ENCODE data around the gene UNC5B. TPM values are rescaled to one million over a fixed set of nuclear protein-coding genes. Genes with fewer than 3 reads are reported as not detected.

UNC5B gene
- total RNA-seq, 2 donors from 2014 or later: 7.1 to 8.4 TPM

- intact Hi-C loops (cut with DNase I): no loop called here
- DNase-seq (ENCODE audit: low spot score): no peak
Measured at GRCh38 chr10:71247414-71247705, 35.0 kb downstream of the UNC5B start.

GRCh38 chr10:71247804-71248203 is 35.4 kb downstream of the UNC5B start:
- no peak for DNase-seq (ENCODE audit: low spot score)
- intact Hi-C loops (cut with DNase I): no loop called here

DNA sequence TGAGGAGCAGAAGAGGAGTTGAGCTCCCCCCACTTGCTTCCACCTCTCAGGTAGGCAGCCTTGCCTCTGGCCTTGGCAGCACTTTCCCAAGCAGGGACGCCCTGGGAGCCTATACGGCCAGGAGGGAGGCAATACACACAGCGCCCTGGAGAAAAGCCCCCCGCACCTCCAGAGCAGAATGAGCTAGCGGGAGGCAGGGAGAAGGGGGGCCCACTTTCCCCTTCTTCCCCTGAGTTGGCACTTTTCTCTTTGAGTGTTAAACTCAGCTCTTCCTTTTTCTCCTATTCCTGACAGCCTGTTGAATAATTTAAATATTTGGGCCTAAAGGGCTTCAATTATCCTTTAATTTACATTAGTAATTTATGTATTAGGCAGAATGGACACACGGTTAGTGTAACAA is 35.8 kb downstream of the UNC5B start:
- DNase-seq (ENCODE audit: low spot score): no peak
- intact Hi-C loops (cut with DNase I): no loop called here

- intact Hi-C loops (cut with DNase I): loop anchor here in 1 of 2 donors (5.0 kb wide), 1 partner anchor 1378 kb away; no protein-coding TSS in a partner anchor
- DNase-seq (ENCODE audit: low spot score): no peak
Measured at GRCh38 chr10:71249996-71250395, 37.6 kb downstream of the UNC5B start.

GRCh38 chr10:71250405-71250804 is 38.0 kb downstream of the UNC5B start:
- intact Hi-C loops (cut with DNase I): loop anchor here in 1 of 2 donors (5.0 kb wide), 1 partner anchor 1378 kb away; no protein-coding TSS in a partner anchor
- no peak for DNase-seq (ENCODE audit: low spot score)

- DNase-seq (ENCODE audit: low spot score): no peak
- intact Hi-C loops (cut with DNase I): loop anchor here in 1 of 2 donors (5.0 kb wide), 1 partner anchor 1379 kb away; no protein-coding TSS in a partner anchor
Measured at GRCh38 chr10:71250842-71251241, 38.5 kb downstream of the UNC5B start.

DNA sequence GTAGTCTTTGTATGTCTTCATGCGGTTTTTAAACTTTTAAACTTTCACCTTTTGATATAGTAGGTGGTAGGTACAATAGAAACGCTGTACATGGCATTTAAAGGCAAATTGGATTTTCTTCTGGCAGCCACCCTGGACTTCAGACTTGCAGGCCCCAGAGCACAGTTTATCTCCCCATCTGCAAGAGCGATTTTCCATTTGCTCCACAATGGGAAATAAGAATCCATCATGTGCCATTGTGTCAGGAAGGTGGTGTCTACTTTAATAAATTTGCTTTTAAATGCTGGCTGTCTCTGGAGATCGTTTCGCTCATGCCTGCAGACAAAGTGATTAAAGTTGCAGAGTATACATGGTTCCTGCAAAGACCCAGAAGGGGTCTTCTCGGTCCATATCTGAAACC is 38.9 kb downstream of the UNC5B start:
- DNase-seq (ENCODE audit: low spot score): no peak
- intact Hi-C loops (cut with DNase I): loop anchor here in 1 of 2 donors (5.0 kb wide), 1 partner anchor 1379 kb away; no protein-coding TSS in a partner anchor

DNA sequence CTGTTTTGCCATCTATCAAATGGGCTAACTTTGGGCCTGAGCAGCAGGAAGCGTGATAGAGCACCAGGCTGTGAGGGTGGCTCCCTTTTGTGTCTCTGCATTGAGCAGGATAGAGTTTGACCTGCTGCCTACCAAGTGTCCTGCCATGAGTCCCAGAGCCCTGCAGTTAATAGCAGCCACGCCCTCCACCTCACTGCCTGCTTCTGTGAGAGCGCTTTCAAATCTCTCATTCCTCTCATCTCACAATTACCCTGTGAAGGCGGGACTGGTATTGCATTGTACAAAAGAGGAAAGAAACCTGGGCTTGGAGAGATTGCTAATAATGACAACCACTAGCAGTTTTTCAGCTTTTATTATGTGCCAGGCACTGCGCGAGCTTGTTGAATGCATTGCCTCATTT is 39.9 kb downstream of the UNC5B start:
- DNase-seq (ENCODE audit: low spot score): no peak
- intact Hi-C loops (cut with DNase I): loop anchor here in 1 of 2 donors (5.0 kb wide), 1 partner anchor 1380 kb away; no protein-coding TSS in a partner anchor

DNA sequence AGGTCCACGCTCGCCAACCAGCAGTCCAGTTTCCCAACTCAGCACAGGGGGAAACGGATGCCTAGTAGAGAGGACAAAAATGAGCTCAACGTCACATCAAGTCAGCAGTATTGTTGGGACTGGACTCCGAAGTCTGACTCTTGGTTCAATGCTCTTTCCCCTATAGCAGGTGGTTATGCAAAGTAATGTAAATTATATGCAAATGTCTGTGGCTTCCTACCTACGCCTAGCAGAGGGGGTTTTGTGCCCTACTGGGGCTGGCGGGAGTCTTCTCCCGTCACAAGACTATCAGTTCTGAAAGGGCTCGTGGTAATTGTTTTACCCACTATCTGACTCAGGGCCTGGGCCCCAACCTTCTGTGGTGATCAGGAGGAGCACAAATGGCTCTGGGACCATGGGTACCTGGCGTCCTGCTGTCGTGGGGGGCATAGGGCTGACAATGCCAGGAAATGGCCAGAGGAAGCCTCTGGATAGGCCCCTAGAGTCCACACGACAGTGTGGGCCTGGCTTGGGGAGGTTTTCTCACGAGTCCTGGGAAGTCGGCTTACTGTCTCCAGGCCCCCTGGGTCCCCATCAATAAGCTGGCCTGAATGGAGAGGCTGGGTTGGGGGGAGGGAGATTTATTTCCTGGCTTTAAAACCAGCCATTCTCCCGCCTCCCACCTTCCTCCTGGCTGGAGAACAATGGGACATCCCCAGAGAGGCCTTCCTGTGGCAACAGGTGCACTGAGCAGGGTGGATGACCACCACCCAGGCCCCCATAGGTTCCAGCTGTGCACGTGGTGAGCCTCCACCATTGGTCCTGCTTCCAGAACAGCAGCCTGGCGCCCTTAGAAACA is 41.8 kb downstream of the UNC5B start:
- intact Hi-C loops (cut with DNase I): loop anchor here in 1 of 2 donors (5.0 kb wide), 1 partner anchor 1382 kb away; no protein-coding TSS in a partner anchor

GRCh38 chr10:71254834-71255549 is 42.6 kb downstream of the UNC5B start:
- no peak for DNase-seq (ENCODE audit: low spot score)
- intact Hi-C loops (cut with DNase I): loop anchor here in 1 of 2 donors (5.0 kb wide), 1 partner anchor 1383 kb away; no protein-coding TSS in a partner anchor

More for the DNA sequence above, 41.8 kb downstream of the UNC5B start:
- DNase-seq (ENCODE audit: low spot score): no peak

DNA sequence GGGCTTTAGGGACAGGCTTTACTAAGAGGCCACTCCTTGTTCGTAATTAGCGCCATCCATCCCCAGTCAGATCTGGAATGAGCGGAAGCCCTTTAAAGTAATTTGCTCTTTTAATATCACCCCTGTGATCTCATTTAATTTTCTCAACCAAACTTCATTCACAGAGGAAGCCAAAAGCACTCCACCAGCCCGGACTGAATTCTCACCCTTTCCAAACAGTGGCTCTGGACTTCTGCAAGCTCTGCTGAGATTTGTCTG is 43.1 kb downstream of the UNC5B start:
- intact Hi-C loops (cut with DNase I): no loop called here
- DNase-seq (ENCODE audit: low spot score): no peak

DNA sequence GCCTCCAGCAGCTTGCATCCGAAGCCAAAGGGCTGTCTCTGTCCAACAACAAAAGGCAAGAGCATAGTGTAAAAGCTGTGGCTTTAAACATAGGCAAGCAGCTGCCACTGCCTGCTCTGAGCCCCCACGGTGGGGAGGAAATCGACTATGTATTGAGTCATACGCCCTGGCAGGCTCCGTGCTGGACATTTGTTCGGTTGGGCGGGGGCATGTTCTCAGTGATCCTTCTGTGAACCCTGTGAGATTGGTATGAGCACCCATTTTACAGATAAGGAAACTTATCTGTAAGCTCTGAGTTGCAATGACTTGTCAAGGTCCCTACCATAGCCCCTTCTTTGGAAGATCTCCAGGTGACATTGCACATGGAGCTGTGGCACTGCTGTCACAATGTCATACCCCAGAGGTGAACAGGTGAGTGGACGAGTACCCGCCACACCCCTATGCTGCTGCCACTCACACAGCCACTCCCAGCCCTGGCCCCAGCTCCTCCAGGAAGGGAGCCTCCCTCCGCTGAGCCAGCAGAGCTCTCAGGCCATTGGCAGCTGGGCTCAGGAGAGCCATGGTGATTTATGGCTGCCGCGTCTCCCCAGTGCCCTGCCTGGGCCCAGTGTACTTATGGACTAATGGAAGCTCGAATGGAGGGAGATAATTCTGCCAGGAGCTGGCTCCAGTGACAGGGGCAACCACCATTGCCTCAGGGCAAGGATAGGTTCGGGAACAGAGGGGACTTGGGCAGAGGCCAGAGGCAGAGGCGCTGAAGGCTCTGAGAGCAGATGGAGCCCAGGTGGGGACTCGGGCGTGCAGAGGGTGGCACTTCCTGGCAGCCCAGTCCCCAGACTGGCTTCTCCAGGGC is 43.7 kb downstream of the UNC5B start:
- intact Hi-C loops (cut with DNase I): no loop called here
- peak; percentile 89 for DNase-seq (ENCODE audit: low spot score)

GRCh38 chr10:71256661-71257318 is 44.4 kb downstream of the UNC5B start:
- no peak for DNase-seq (ENCODE audit: low spot score)
- intact Hi-C loops (cut with DNase I): loop anchor here in 1 of 2 donors (1.0 kb wide), 1 partner anchor 44 kb away; the partner anchor contains the start of gene UNC5B

DNA sequence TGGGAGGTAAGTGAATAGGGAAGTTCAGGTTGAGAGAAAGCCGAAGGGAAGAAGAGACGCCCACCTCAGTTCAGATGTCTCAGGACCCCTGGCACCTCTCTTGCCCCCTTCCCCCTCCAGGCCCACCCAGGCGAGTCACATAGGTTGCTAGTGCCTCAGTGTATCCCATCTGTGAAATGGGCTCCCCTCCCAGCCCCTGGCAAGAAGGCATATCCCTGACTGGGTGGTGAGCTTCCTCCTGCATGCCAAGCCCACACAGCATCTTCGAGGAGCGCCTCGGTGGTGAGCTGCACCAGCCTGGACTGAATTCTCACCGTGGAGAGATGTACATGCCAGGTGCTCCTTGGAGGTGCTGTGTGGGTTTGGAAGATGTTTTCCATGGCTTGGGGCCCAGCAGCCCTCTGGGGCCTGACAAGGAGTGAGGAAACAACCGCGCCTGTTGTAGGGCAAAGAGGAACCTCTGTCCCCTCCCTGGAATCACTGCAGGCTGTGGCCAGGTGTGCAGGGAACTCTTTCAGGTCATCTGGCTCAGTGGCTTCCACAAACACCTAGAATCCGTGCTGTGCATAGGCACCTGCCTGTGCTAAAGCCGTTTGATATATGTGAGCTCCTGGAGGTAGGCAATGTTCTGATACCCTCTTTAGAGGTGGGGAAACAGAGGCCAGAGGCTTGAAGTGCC is 45.1 kb downstream of the UNC5B start:
- DNase-seq (ENCODE audit: low spot score): no peak
- intact Hi-C loops (cut with DNase I): loop anchor here in 1 of 2 donors (1.0 kb wide), 1 partner anchor 45 kb away; the partner anchor contains the start of gene UNC5B

DNA sequence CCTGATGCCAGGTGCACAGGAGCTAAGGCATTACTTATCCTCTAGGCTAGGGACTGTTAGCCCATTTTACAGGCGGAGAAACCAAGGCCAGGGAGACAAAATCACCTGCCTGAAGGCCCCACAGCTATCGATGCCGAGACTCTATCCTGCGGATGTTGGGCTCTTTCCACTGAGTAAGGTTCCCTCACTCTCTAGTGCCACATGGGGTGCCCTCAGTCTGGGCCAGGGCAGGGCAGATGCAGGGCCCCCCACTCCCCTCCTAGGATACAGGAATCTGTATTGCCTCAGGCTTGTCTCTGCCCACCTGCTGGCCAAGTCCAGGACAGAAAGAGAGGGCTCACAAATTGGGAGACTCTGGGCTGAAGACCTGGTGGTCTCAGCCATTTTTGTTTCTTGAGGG is 45.7 kb downstream of the UNC5B start:
- DNase-seq (ENCODE audit: low spot score): no peak
- intact Hi-C loops (cut with DNase I): no loop called here

DNA sequence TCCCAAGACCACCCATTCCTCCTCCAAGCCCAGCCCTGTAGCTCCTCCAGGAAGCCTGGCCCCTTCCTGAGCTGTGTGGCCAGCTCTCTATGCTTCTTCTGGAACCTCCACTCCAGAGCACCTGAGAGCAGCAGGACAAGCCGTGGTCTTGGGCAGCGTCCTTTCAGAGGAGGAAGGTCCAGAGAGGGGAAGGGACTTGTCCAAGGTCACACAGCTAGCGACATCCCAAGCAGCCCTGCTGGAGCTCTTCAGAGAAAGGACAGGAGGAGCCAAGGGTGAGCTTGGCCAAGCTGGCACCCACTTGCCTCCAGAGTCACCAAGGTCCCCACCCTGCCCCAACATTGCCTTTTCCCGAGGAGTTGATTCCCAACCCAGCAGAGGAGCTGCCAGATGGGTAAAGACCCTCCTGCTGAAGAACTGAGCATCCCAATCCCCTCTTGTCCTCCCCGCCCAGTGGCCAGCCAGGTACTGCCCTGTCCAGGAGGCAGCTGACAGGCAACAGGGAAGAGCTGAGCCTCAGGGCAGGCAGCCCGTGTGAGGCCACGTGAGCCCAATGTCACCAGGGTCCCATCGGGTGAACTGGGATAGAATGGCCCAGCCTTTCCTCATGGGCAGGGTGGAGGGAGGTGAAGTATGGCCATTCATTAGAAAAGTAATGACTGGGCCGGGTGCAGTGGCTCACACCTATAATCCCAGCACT is 46.2 kb downstream of the UNC5B start:
- no peak for DNase-seq (ENCODE audit: low spot score)
- intact Hi-C loops (cut with DNase I): no loop called here

- no peak for DNase-seq (ENCODE audit: low spot score)
- intact Hi-C loops (cut with DNase I): no loop called here
Measured at GRCh38 chr10:71259282-71259681, 46.9 kb downstream of the UNC5B start.

Data from posterior vena cava (tissue), 2 donors.